Prostate gland (tissue), 2 donors: Measurements from ENCODE around the gene RNF224.

Source experiments
- POLR2A ChIP-seq: fragments of 450-650 bp; IDR thresholded peaks from one replicate; pipeline ENCODE4 v1.6.1; 2016; ENCODE audit warnings: antibody characterized with exemption, mild to moderate bottlenecking
- POLR2AphosphoS5 ChIP-seq: sonication (generic); formaldehyde crosslinking; IDR thresholded peaks from one replicate; pipeline ENCODE4 v1.6.1; 2017; ENCODE audit warnings: antibody characterized with exemption
- TF ChIP-seq, protein P1 (sequence below), 4 experiments: fragments of 200-600 bp in 2 of 4; fragments of 450-650 bp in 2 of 4; sonication (generic) in 2 of 4; IDR thresholded peaks; 1 replicate in 3 of 4; 2 replicates in 1 of 4; pipeline ENCODE4 v1.5.1; 2016 to 2019; ENCODE audit warnings: antibody characterized with exemption in 4 of 4, mild to moderate bottlenecking in 2 of 4, moderate library complexity in 2 of 4

DNA sequence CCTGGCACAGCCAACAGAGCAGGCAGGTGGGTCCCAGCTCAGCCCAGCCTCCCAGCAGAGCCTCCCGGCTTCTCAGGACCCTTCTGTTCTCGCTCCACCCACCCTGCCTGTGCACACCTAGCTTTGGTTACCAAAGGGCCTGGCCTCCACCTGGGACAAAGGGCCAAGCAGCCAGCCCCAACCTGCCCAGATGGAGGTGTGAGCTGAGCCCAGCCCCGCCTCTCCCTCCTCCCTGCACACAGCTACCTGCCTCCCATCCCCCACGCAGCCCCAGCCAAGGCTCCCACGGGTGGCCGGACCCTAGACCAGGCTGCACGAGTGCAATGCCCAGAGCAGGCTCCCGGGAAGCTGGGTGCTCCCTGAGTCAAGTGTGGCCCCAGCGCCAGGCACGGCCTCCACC, 32.4 kb upstream of the RNF224 start:
- TF ChIP-seq POLR2A (no peak), POLR2AphosphoS5 (no peak)
- TF ChIP-seq, protein P1, sequence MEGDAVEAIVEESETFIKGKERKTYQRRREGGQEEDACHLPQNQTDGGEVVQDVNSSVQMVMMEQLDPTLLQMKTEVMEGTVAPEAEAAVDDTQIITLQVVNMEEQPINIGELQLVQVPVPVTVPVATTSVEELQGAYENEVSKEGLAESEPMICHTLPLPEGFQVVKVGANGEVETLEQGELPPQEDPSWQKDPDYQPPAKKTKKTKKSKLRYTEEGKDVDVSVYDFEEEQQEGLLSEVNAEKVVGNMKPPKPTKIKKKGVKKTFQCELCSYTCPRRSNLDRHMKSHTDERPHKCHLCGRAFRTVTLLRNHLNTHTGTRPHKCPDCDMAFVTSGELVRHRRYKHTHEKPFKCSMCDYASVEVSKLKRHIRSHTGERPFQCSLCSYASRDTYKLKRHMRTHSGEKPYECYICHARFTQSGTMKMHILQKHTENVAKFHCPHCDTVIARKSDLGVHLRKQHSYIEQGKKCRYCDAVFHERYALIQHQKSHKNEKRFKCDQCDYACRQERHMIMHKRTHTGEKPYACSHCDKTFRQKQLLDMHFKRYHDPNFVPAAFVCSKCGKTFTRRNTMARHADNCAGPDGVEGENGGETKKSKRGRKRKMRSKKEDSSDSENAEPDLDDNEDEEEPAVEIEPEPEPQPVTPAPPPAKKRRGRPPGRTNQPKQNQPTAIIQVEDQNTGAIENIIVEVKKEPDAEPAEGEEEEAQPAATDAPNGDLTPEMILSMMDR (IDR thresholded peaks at IDR 0.05), result no peak
